Uterus (tissue), 2 donors: ENCODE measurements around the gene ABCB8.

ENCODE experiments used
- POLR2A ChIP-seq, 2 donors: fragments of 450-650 bp; IDR thresholded peaks; one replicate each; pipeline ENCODE4 v1.6.1; 2016; ENCODE audit warnings: antibody characterized with exemption in 2 of 2, mild to moderate bottlenecking in 1 of 2, moderate library complexity in 1 of 2
- TF ChIP-seq, protein P1 (sequence below), 4 experiments: fragments of 200-600 bp in 2 of 4; fragments of 450-650 bp in 2 of 4; sonication (generic) in 2 of 4; IDR thresholded peaks; one replicate each; pipeline ENCODE4 v1.5.1; 2016 to 2019; ENCODE audit warnings: antibody characterized with exemption in 4 of 4, mild to moderate bottlenecking in 2 of 4, moderate library complexity in 1 of 4

DNA sequence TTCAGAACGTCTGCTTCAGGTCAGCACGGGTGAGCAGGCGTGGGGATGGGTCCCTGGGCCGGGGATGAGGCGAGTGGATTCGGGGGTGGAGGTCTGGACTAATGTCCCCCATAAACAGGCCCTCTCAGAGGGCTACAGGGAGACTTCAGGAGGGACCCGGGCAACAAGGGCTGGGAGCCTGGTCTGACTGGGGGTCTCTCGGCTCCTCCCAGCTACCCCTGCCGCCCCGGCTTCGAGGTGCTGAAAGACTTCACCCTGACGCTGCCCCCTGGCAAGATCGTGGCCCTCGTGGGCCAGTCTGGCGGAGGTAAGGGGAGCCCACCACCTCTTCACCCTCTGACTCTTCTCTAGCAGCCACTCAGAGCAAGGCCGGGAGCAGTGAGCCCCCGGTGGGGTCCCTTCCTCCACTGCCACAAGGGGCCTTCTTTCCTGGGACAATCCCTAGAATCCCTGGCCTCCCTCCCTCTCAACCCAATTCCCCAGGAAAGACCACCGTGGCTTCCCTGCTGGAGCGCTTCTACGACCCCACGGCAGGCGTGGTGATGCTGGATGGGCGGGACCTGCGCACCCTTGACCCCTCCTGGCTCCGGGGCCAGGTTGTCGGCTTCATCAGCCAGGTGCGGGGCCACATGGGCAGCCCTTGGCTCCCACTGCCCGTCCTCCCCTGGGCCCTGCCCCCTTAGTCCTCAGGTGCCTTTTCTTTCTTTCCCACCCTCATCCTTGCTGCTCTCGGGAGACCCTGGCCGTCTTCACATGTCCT, 12.5 kb downstream of the ABCB8 start:
- TF ChIP-seq, protein P1, sequence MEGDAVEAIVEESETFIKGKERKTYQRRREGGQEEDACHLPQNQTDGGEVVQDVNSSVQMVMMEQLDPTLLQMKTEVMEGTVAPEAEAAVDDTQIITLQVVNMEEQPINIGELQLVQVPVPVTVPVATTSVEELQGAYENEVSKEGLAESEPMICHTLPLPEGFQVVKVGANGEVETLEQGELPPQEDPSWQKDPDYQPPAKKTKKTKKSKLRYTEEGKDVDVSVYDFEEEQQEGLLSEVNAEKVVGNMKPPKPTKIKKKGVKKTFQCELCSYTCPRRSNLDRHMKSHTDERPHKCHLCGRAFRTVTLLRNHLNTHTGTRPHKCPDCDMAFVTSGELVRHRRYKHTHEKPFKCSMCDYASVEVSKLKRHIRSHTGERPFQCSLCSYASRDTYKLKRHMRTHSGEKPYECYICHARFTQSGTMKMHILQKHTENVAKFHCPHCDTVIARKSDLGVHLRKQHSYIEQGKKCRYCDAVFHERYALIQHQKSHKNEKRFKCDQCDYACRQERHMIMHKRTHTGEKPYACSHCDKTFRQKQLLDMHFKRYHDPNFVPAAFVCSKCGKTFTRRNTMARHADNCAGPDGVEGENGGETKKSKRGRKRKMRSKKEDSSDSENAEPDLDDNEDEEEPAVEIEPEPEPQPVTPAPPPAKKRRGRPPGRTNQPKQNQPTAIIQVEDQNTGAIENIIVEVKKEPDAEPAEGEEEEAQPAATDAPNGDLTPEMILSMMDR (IDR thresholded peaks at IDR 0.05) = no peak
- no peak for TF ChIP-seq POLR2A (IDR thresholded peaks at IDR 0.05)
